Epithelial cell of alveolus of lung (primary cell): Measurements from ENCODE around the gene HERC2. TPM values are rescaled to one million over a fixed set of nuclear protein-coding genes. Genes with fewer than 3 reads are reported as not detected.

Experiments
- total RNA-seq: library from RNA; depleted of rRNA; stranded (reverse); fragments of >200 nt; gene quantifications from 2 replicates; pipeline ENCODE4 v1.2.1, GENCODE V29; 2015

HERC2 gene
- total RNA-seq: 22.1 and 28.2 TPM in 2 replicates

GRCh38 chr15:28322129-28322588, at the start of gene HERC2:
Gene HERC2 (minus strand): TSS chr15:28322179. CDS start chr15:28321433, 746 bp downstream.

GRCh38 chr15:28357984-28358383, 36.0 kb upstream of the HERC2 start, which contains the start of gene GOLGA6L24:
Gene GOLGA6L24 (minus strand): TSS chr15:28358084. CDS start chr15:28358023, 61 bp downstream.

GRCh38 chr15:28098766-28099554, 223.0 kb downstream of the HERC2 start, which contains the start of gene OCA2:
Gene OCA2 (minus strand): TSS chr15:28099315. CDS start chr15:28081874, 17,441 bp downstream.

Other genes starting within 250 kb of the HERC2 start
- gene OCA2, start 222.9 kb downstream of the HERC2 start, total RNA-seq: 0.13 and 0.16 TPM in 2 replicates
- gene GOLGA6L24, start 35.9 kb upstream of the HERC2 start, total RNA-seq: not detected in 2 replicates
- gene GOLGA8F, start 56.5 kb upstream of the HERC2 start, total RNA-seq: not detected in 2 replicates
- gene GOLGA8G, start 210.8 kb upstream of the HERC2 start, total RNA-seq: not detected in 2 replicates
- gene GOLGA6L25, start 231.4 kb upstream of the HERC2 start, total RNA-seq: not detected in 2 replicates